CD4-positive, alpha-beta T cell treated with Interferon gamma for 1 hour (primary cell): Measurements from ENCODE around the gene FAM170B.

Experiments used
- DNase-seq: peaks from one replicate; pipeline ENCODE4 v3.0.0-alpha.2; 2020

The FAM170B gene

DNA sequence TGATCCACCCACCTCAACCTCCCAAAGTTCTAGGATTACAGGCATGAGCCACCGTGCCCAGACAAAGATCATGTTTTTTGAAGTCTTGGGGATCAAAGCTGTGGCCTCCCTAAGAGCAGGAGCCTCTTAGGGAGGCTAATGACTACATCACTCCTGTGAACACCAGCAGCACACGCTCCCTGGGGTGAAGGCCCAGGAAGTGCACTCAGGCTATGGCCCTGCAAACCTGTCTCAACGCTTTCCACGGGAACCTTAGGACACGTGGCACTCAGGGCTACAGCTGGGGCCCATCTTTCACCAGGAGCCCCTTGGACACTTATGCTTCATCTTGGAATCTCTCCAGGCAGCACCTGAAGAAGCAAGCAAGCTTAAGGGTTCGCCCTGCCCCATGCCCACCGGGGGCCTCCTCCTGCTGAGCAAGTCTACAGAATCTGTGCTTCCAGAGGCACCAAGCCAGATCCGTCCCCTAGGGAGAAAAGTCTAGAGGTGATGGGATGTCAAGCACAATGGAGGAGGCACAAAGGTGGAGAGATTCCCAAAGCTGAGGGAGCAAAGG, 36.9 kb downstream of the FAM170B start:
- DNase-seq = no peak

DNA sequence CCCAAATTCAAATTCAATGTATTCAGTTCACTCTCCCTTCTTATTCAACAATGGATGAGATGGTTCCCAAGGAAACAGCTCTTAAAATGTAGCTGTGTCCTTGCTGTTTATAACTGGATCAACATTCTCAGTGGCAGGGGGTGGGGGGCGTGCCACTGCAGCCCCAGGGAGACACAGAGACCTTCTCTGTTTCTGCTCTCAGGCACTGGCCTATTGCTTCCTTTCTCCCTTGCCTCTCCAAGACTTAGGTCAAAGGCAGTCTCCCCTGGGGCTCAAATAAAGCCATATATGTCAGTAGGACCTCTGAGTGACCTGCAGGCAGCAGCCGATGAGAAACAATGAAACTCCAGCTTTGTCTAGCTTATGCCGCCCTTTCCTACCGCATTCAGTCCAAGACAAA, 39.2 kb downstream of the FAM170B start:
- no peak for DNase-seq

DNA sequence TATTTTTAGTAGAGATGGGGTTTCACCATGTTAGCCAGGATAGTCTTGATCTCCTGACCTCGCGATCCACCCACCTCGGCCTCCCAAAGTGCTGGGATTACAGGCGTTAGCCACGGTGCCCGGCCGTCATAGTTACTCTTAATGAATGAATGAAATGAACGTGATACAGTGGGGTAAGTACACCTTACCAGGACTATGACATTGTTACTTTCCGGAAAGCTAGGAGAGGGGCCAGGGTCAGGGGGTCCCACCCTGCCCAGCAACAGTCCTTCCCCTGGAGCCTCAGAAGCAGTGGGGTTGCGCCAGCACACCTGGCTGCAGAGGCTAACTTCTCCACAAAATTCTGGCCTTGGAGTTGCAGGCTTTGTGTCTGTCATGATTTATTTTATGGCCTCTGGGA, 39.9 kb downstream of the FAM170B start:
- no peak for DNase-seq

GRCh38 chr10:49092477-49092876, 41.3 kb downstream of the FAM170B start:
- no peak for DNase-seq

GRCh38 chr10:49091450-49092210, 42.2 kb downstream of the FAM170B start:
- DNase-seq = no peak

- DNase-seq = no peak
These were observed 43.0 kb downstream of the FAM170B start for GRCh38 chr10:49090696-49091380.

DNA sequence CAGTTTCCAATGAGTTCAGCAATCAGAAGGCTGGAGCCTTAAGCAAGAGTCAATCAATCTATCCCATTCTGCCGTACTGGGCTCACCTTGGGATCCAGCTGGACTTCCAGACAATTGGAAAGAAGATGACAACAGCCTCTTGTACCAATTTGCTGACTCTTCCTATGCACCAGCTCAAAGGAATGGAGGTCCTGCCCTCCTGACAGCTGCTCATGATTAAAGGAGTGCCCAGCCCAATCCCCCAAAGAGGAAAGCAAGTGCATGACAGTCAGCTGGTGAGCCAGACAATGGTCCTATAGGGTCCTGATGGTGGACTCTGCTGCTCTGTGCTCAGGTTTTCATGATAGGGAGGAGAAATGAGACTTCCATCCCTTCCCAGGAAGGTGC, 43.6 kb downstream of the FAM170B start:
- DNase-seq = no peak

- no peak for DNase-seq
These were observed 44.1 kb downstream of the FAM170B start for GRCh38 chr10:49089557-49090188.

DNA sequence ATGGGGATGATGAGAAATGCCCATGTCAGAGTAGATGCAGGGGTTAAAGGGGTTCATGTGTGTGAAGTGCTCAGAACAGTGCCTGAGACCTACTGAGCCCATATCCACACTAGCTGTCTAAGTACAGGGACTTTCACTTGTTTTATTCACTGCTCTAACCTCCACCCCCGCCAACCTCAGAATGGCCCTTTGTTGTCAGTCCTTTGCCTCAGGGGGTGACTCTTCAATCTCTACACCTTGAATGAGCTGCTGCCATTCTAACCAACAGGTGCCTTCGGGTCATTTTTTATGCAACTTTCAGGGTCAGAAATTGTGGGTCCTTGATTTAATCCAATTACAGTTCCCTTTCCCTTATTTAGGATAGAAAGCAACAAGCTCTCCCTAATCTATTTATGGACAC, 44.7 kb downstream of the FAM170B start:
- DNase-seq = no peak

DNA sequence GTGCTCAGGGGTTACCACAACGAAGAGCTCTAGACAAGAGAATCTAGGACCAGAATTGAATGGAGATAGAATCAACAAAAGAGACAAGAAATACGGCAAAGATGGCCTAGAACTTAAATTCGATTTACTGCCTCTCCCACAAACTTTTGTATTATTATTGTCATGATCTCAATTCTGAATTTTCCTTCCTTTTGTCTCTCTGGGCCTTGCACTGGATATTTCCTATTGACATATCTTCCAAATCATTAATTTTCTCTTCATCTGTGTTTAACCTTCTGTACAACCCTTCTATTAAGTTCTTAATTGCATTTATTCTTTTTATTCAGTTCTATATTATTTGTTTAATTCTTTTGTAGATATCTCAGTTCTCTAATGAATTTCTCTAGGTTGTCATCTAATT, 46.9 kb downstream of the FAM170B start:
- no peak for DNase-seq

- no peak for DNase-seq
These were observed 50.6 kb downstream of the FAM170B start for GRCh38 chr10:49083261-49083660.

GRCh38 chr10:49082766-49083165, 51.1 kb downstream of the FAM170B start:
- no peak for DNase-seq

GRCh38 chr10:49081547-49082275, 52.1 kb downstream of the FAM170B start:
- DNase-seq = no peak
